K562 (cell line): ENCODE results near the gene RRAD.

ENCODE experiments used
- BHLHE40 ChIP-seq: IDR thresholded peaks from 2 replicates; pipeline ENCODE4 v1.6.1; 2011; ENCODE audit warnings: low read length, improper control_type of control experiment
- CREB1 ChIP-seq, 2 experiments: sonication (generic) in 1 of 2; formaldehyde crosslinking in 1 of 2; IDR thresholded peaks; 2 replicates each; pipeline versions ENCODE4 v1.6.1 to v1.8.0; 2012 to 2022; ENCODE audit warnings: inconsistent platforms in 1 of 2, mild to moderate bottlenecking in 1 of 2, missing genetic modification reagents in 1 of 2, moderate library complexity in 1 of 2
- CTCF ChIP-seq, 3 experiments: IDR thresholded peaks in 2 of 3; conservative IDR thresholded peaks in 1 of 3; 2 replicates each; pipeline ENCODE4 v1.5.1; 2011 to 2012; ENCODE audit warnings: low read length in 3 of 3, mild to moderate bottlenecking in 3 of 3, control low read depth in 2 of 3, improper control_type of control experiment in 1 of 3, inconsistent platforms in 1 of 3, low read depth in 1 of 3, mixed read lengths in 1 of 3, moderate library complexity in 1 of 3; ENCODE audit not compliant: insufficient read depth in 2 of 3
- FOXA3 ChIP-seq, 2 experiments: fragments of 450-650 bp in 1 of 2; sonication (generic) in 1 of 2; formaldehyde crosslinking; IDR thresholded peaks in 1 of 2; conservative IDR thresholded peaks in 1 of 2; 2 replicates each; pipeline versions ENCODE4 v1.4.0 to v1.8.0; 2020 to 2022; ENCODE audit warnings: mild to moderate bottlenecking in 2 of 2, missing genetic modification reagents in 1 of 2
- HDGF ChIP-seq: fragments of 450-650 bp; IDR thresholded peaks from 2 replicates; pipeline ENCODE4 v1.6.1; 2016
- HMGN3 ChIP-seq: IDR thresholded peaks from 2 replicates; pipeline ENCODE4 v1.6.1; 2011; ENCODE audit warnings: borderline replicate concordance, low read depth, mild to moderate bottlenecking, mixed read lengths, low read length; ENCODE audit not compliant: insufficient read length; ENCODE audit errors: extremely low read depth
- MYC ChIP-seq, 2 experiments: fragments of 250-450 bp in 1 of 2; sonication (Bioruptor Pico) in 1 of 2; IDR thresholded peaks; 2 replicates each; pipeline versions ENCODE4 v1.5.1 to v1.6.1; 2012 to 2021; ENCODE audit warnings: low read depth in 2 of 2, borderline replicate concordance in 1 of 2, improper control_type of control experiment in 1 of 2, low read length in 1 of 2, mild to moderate bottlenecking in 1 of 2, moderate library complexity in 1 of 2
- PHF8 ChIP-seq: fragments of 200-600 bp; sonication (generic); IDR thresholded peaks from 2 replicates; pipeline ENCODE4 v1.6.1; 2012; ENCODE audit warnings: mixed run types, mild to moderate bottlenecking, inconsistent platforms, low read length, moderate library complexity, borderline replicate concordance
- POLR2AphosphoS5 ChIP-seq: IDR thresholded peaks from 2 replicates; pipeline ENCODE4 v1.6.1; 2011; ENCODE audit warnings: mild to moderate bottlenecking, low read depth, low read length, moderate library complexity; ENCODE audit not compliant: control insufficient read depth, insufficient read depth
- RFX1 ChIP-seq: fragments of 450-650 bp; IDR thresholded peaks from 2 replicates; pipeline ENCODE4 v1.6.1; 2016; ENCODE audit warnings: mild to moderate bottlenecking, moderate library complexity
- RFX5 ChIP-seq: IDR thresholded peaks from 2 replicates; pipeline ENCODE4 v1.6.1; 2011; ENCODE audit warnings: low read depth, mild to moderate bottlenecking, improper control_type of control experiment, low read length
- SRSF9 ChIP-seq: fragments of 200-400 bp; formaldehyde crosslinking; IDR thresholded peaks from 2 replicates; pipeline ENCODE4 v1.6.1; 2017; ENCODE audit warnings: low read depth, low read length, borderline replicate concordance
- ZC3H8 ChIP-seq: fragments of 450-650 bp; IDR thresholded peaks from 2 replicates; pipeline ENCODE4 v1.6.1; 2017
- ZNF311 ChIP-seq: fragments of 250-450 bp; sonication (Bioruptor Pico); IDR thresholded peaks from 2 replicates; pipeline ENCODE4 v1.4.0; 2020; ENCODE audit warnings: mild to moderate bottlenecking, moderate library complexity

GRCh38 chr16:66959704-66960161 is 34.4 kb upstream of the RRAD start:
- TF ChIP-seq CTCF (IDR thresholded peaks at IDR 0.05 in 2 of 3, conservative IDR thresholded peaks at IDR 0.05 in 1 of 3; ENCODE audit: insufficient read depth in 2 of 3, low read depth in 1 of 3, low read length in 3 of 3) (no peak), RFX5 (no peak), PHF8 (no peak), RFX1 (no peak), BHLHE40 (no peak), MYC (IDR thresholded peaks at IDR 0.05; ENCODE audit: low read depth, low read length) (no peak), MYC (CRISPR knock-in tag; IDR thresholded peaks at IDR 0.05; ENCODE audit: borderline replicate concordance, low read depth) (no peak), POLR2AphosphoS5 (no peak), FOXA3 (CRISPR knock-in tag; conservative IDR thresholded peaks at IDR 0.05 in 1 of 2, IDR thresholded peaks at IDR 0.05 in 1 of 2) (no peak), SRSF9 (no peak), ZNF311 (CRISPR knock-in tag) (no peak), HDGF (no peak), ZC3H8 (no peak), HMGN3 (no peak), CREB1 (IDR thresholded peaks at IDR 0.05) (no peak), CREB1 (CRISPR knock-in tag; IDR thresholded peaks at IDR 0.05) (no peak)
